ENCODE results near the gene MAP6D1.

MAP6D1 gene

DNA sequence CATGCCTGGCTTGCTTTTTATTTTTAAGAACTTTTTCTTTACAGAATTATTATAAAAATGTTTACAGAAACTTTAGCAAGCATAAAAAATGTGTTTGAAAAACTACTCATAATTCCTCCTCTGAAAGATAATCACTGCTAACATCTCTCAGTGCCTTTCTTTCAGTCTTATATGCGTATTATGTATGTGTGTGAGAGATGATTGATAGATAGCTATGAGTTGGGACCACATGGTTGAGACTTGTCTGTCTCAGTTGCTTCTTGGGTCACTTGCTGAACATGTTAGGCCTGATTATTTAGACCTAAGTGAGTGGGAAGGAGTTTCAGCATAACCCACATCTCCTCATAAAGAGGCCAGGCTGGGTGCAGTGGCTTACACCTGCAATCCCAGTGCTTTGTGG, 11.1 kb downstream of the MAP6D1 start:
- Mint-ChIP-seq H3K9me3 (no peaks in the 10 kb centered on the region), H3K36me3 (peaks cover 76% of the 10 kb centered on the region), H3K4me1 (peaks cover 27% of the 10 kb centered on the region), H3K4me3 (peak overlapping the region; percentile 36), H3K27ac (peak overlapping the region; percentile 84)
- DNase-seq (ENCODE audit: low spot score in 2 of 2) (no peak), ATAC-seq (peak; percentile 6)

DNA sequence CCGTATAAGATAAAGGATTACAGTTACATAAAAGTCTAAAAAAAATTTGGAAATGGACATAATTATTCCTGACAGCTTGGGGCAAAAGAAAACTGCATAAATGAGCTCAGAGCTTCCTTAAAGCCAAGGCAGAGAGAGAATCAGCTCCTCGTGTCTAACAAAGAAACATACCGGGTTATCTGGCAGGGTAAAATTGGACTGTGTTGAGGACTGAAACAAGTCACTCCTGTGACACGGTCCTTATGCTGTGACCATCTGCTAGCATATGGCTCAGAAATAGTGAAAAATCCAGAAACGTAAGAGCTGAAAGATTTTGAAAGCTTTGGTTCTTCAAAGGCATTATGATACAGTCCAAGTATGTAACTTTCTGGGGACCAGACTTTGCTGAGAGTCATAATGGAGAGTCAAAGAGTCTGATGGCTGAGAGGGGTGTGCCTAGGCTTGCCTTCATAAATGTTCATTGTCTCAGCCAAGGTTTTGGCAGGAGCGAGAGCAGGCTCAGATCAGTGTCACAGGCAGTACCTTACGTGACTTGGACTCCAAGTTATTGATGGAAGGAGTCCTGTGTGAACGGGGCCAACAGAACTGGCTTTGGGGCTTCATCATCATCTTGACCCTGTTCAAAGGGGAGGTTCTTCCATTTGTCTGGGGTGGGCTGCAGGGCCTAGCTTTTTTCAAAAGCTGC, 12.5 kb downstream of the MAP6D1 start:
- peaks cover 27% of the 10 kb centered on the region for H3K4me1 Mint-ChIP-seq
- H3K36me3 Mint-ChIP-seq: peaks cover 82% of the 10 kb centered on the region
- no peak for DNase-seq (ENCODE audit: low spot score in 2 of 2)
- H3K27ac Mint-ChIP-seq: peak overlapping the region; percentile 70
- no peak for ATAC-seq
- H3K9me3 Mint-ChIP-seq: no peaks in the 10 kb centered on the region
- H3K4me3 Mint-ChIP-seq: no peak overlapping the region

DNA sequence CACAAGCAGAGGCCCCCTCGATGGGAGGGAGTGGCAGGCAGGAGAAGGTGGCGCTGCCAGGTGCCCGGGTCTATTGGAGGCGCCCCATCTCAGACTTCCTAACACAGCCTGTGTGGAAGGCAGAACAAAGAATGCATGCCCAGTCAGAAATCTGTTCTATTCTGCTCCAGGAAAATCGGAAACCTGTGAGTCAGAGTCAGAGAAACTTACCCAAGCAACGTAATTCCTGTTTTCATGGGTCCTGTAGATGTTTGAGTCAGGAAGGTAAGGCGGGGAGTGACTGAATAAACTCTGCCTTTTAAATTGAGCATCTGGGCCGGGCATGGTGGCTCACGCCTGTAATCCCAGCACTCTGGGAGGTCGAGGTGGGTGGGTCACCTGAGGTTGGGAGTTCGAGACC, 13.7 kb downstream of the MAP6D1 start:
- Mint-ChIP-seq H3K4me3 (no peak overlapping the region), H3K9me3 (no peaks in the 10 kb centered on the region), H3K27ac (peak overlapping the region; percentile 70), H3K36me3 (peaks cover 84% of the 10 kb centered on the region), H3K4me1 (peaks cover 26% of the 10 kb centered on the region)
- ATAC-seq (no peak), DNase-seq (ENCODE audit: low spot score in 2 of 2) (no peak)

DNA sequence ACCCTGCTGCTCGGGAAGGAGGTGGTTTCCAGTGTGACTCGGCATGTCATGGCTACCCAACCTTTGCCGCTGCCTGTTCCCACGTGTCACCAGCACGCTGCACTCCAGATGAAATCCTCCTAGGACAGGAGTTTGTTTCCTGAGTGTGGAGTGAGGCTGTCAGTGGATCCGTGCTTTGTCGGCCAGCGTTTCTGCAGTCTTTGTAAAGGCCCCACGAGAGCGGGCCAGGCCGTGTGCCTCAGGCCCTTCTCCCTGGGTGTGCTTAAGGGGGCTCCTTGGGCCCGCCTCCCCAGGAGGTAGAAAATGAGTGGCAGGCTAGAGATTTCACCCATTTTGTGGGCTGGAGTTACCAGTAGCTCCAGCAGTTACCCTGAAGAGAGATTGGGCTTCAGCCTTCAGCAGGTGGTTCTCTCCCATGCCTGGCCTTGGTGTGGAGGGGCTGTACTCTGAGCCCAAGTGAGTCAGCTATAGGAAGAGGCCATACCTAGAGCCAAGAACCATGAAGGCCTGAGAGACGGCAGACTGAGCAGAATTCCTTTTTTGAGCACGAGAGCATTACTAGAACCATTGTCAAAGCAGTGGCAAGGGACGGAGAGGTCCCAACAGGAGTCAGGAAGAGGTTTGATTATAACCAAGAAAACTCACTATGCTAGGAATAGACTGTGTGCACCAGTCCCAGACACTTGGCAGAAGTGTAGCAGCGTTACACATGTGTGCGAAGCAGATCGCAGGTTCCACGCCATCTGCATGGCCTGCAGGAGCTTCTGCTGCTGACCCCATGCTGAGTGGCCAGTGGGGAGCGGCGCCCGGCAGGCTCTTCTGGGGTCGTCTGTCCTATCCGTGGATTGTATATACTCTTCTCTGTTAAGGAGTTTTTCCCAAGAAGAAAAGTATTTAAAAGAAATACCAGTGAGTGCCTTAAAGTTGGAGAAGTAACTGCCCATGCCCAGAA, 14.5 kb downstream of the MAP6D1 start:
- DNase-seq (ENCODE audit: low spot score in 2 of 2) (no peak), ATAC-seq (no peak)
- H3K4me3 Mint-ChIP-seq: no peak overlapping the region
- peaks cover 84% of the 10 kb centered on the region for H3K36me3 Mint-ChIP-seq
- H3K4me1 Mint-ChIP-seq: peaks cover 19% of the 10 kb centered on the region
- peak overlapping the region; percentile 70 for H3K27ac Mint-ChIP-seq
- no peaks in the 10 kb centered on the region for H3K9me3 Mint-ChIP-seq

DNA sequence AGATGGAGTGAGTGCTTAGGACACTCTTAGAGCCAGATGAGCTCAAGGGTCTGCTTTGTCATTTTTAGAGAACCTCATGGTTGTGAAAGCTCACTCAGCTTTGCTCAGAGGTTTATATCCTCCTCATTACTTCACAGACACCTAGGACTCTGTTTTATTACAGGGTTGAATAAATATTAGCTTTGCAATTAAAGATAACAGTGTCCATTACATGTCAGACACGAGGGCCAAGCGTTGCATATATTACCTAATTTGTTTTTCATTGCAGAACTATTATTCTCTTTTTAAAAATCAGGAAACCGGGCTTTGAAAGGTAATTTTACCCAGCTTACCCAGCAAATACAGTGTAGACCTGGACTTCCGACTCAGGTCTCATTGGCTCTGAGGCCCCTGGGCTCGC, 16.1 kb downstream of the MAP6D1 start:
- H3K4me1 Mint-ChIP-seq: peaks cover 3% of the 10 kb centered on the region
- no peak overlapping the region for H3K27ac Mint-ChIP-seq
- DNase-seq (ENCODE audit: low spot score in 2 of 2) (no peak), ATAC-seq (no peak)
- H3K9me3 Mint-ChIP-seq: no peaks in the 10 kb centered on the region
- H3K4me3 Mint-ChIP-seq: no peak overlapping the region
- H3K36me3 Mint-ChIP-seq: peaks cover 90% of the 10 kb centered on the region

DNA sequence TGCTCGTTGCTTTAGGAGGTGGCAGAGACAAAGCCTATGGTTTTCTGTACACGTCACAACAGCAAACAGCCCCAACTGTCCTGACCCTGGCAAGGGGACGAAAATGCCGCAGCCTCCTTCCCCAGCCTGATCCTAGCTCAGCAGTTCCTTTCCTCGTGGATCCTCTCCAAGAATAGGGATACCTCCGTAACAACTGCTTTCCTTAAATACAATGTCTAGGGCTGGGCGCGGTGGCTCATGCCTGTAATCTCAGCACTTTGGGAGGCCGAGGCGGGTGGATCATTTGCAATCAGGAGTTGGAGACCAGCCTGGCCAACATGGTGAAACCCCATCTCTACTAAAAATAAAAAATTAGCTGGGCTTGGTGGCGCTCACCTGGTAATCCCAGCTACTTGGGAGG, 17.0 kb downstream of the MAP6D1 start:
- ATAC-seq (no peak), DNase-seq (ENCODE audit: low spot score in 2 of 2) (no peak)

DNA sequence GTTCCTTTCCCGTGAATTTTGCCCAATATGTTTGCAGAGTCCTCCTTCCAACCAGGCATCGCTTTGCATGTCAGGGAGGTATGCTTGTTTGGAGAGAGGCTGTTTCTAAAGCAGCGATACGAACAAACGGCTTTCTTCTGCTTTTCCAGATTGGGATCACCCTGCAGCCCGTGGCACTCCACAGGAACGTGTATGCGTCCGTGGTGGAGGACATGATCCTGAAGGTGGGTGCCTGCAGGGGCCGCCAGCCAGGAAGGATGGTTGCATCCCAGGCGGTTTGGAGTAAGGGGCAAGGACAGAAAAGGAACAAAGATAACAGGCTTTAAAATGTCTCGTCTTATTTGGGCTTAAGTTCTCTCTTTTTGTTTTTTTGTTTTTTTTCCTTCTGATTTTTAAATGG, 17.5 kb downstream of the MAP6D1 start:
- peak overlapping the region; percentile 56 for H3K27ac Mint-ChIP-seq
- DNase-seq (ENCODE audit: low spot score in 2 of 2) (no peak), ATAC-seq (no peak)
- peaks cover 100% of the 10 kb centered on the region for H3K36me3 Mint-ChIP-seq
- H3K9me3 Mint-ChIP-seq: no peaks in the 10 kb centered on the region
- H3K4me1 Mint-ChIP-seq: no peaks in the 10 kb centered on the region
- no peak overlapping the region for H3K4me3 Mint-ChIP-seq

More for the DNA sequence above, 17.0 kb downstream of the MAP6D1 start:
- Mint-ChIP-seq H3K9me3 (no peaks in the 10 kb centered on the region), H3K4me3 (no peak overlapping the region), H3K27ac (peak overlapping the region; percentile 56), H3K36me3 (peaks cover 97% of the 10 kb centered on the region), H3K4me1 (no peaks in the 10 kb centered on the region)

DNA sequence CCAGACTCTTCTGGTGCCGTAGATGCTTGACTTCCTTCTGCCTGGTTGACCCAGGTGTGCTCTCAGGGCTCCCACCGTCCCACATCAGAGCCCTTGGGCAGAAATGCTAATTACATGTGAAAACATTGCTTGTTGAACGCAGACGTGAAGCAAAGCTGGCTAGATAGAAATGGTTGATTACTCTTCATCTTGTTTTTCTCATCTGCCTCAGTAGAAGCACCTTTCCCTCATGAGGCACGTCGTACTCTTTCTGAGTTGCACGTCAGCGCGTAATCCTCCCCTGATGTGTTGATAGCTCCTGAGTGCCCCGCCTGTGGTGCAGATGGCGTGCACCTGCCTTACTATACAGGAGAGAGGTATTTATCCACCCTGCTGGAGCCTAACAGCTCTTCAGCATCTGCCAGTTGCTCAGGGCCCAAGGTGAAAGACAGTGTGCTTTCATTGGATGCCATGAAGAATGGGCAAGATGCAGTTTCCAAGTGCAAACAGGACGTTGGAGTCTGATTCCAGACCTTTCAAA, 18.1 kb downstream of the MAP6D1 start:
- no peak for ATAC-seq
- Mint-ChIP-seq H3K9me3 (no peaks in the 10 kb centered on the region), H3K4me3 (no peak overlapping the region), H3K4me1 (no peaks in the 10 kb centered on the region), H3K36me3 (peaks cover 100% of the 10 kb centered on the region), H3K27ac (no peak overlapping the region)
- DNase-seq (ENCODE audit: low spot score in 2 of 2): no peak

DNA sequence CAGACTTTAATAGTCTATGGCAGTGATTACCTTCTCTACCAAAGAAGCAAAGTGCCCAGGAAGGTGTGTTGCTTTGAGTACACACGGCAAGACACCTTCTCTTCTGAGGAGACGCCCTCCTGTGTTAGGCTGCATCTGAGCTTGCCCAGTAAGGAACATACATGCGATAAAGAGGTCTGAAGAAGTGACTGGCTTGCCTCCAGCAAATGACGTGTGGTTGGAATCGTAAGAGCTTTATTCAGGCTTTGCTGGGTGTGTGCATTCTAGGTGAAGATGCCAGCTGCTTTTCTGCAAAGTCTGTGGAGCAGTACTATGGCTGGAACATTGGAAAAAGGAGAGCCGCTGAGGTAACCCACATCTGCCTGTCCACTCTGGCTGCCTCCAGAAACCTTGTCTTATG, 22.4 kb downstream of the MAP6D1 start:
- H3K4me1 Mint-ChIP-seq: no peaks in the 10 kb centered on the region
- no peak overlapping the region for H3K27ac Mint-ChIP-seq
- no peak for DNase-seq (ENCODE audit: low spot score in 2 of 2)
- ATAC-seq: no peak
- no peaks in the 10 kb centered on the region for H3K9me3 Mint-ChIP-seq
- no peak overlapping the region for H3K4me3 Mint-ChIP-seq
- peaks cover 100% of the 10 kb centered on the region for H3K36me3 Mint-ChIP-seq

DNA sequence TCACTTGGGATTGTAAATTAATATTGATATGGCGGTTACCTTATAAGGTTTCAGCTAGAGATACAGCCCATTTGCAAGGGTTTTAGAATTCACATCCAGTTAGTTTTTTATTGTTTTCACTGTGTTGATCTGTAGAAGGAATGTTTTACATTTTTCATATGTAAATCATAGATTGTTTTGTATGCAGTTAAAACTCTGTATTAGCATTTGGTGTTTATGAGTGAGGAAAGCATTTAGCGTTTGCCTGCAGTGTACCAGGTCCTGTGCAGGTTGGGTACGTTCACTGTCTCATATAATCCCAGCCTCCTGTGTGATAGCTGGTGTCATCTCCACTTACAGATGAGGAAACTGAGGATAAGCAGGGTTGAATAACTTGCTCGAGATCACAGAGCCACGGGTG, 23.8 kb downstream of the MAP6D1 start:
- H3K27ac Mint-ChIP-seq: no peak overlapping the region
- no peak for ATAC-seq
- no peaks in the 10 kb centered on the region for H3K9me3 Mint-ChIP-seq
- DNase-seq (ENCODE audit: low spot score in 2 of 2): no peak
- H3K36me3 Mint-ChIP-seq: peaks cover 100% of the 10 kb centered on the region
- H3K4me1 Mint-ChIP-seq: no peaks in the 10 kb centered on the region
- no peak overlapping the region for H3K4me3 Mint-ChIP-seq

DNA sequence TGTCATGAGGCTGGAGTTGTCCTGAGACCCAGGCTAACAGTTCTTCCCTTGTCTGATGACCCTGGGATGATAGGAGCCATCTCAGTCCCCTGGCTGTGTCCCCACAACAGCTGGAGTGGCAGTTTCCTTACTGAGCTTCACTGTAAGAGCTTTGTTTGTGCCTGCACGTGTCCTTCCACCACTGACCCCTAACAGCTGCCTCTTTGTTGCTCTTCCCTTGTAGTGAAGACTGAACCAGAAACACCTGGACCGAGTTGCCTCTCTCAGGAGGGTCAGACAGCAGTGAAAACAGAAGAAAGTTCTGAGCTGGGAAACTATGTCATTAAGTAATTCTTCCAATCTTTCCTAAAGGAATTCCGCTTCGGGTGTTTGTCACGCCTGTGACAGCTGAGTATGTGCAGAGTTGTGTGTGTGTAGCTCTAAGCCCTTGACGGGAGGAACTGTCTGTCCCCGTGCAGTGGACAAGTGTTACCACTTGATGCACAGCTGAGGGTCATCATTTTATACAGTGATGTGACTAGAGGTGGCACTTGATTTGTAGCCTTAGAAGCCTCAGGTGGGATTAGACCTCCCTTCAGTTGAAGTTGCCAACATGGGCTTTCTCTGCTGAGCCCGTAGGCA, 25.0 kb downstream of the MAP6D1 start:
- no peak for DNase-seq (ENCODE audit: low spot score in 2 of 2)
- H3K4me1 Mint-ChIP-seq: no peaks in the 10 kb centered on the region
- no peaks in the 10 kb centered on the region for H3K9me3 Mint-ChIP-seq
- no peak overlapping the region for H3K27ac Mint-ChIP-seq
- H3K36me3 Mint-ChIP-seq: peaks cover 100% of the 10 kb centered on the region
- no peak for ATAC-seq
- H3K4me3 Mint-ChIP-seq: no peak overlapping the region

DNA sequence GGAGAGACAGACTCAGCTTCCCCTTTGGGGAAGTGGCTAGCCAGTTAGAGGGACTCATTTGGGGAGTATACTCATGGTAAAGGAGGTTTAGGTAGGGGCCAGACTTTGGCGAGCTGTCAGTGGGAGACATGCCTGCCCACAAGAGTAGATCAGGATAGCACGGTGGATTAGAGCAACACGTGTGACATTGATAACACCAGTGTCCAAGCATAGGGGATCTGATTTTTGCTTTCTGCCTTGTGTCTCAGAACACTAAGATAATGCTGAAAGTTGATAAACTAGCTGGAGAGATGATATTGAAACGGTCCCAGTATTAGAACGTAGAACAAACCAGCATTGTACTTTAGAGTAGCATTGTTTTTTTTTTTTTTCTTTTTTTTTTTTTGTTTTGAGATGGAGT, 25.9 kb downstream of the MAP6D1 start:
- ATAC-seq (no peak), DNase-seq (ENCODE audit: low spot score in 2 of 2) (no peak)
- Mint-ChIP-seq H3K9me3 (no peaks in the 10 kb centered on the region), H3K4me1 (no peaks in the 10 kb centered on the region), H3K27ac (no peak overlapping the region), H3K4me3 (no peak overlapping the region), H3K36me3 (peaks cover 100% of the 10 kb centered on the region)

DNA sequence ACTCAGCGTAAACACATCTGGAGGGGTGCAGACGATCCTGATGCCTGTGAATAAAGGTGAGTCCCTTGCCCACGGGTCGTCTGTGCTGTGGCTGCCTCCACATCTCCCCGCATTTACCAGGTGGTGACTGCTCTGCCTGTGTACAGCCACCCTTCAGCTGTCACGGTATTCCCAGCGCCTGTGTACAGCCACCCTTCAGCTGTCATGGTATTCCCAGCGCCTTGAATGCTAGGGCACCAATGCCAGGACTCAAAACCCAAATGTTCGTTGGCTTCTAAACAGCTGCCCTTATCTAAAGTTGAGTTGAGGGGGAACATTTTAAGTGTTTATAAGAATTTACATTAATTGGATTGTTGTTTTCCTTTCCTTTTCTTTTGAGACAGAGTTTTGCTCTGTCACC, 27.4 kb downstream of the MAP6D1 start:
- Mint-ChIP-seq H3K4me3 (no peak overlapping the region), H3K9me3 (no peaks in the 10 kb centered on the region), H3K4me1 (no peaks in the 10 kb centered on the region), H3K27ac (peak overlapping the region; percentile 20), H3K36me3 (peaks cover 100% of the 10 kb centered on the region)
- no peak for DNase-seq (ENCODE audit: low spot score in 2 of 2)
- no peak for ATAC-seq

DNA sequence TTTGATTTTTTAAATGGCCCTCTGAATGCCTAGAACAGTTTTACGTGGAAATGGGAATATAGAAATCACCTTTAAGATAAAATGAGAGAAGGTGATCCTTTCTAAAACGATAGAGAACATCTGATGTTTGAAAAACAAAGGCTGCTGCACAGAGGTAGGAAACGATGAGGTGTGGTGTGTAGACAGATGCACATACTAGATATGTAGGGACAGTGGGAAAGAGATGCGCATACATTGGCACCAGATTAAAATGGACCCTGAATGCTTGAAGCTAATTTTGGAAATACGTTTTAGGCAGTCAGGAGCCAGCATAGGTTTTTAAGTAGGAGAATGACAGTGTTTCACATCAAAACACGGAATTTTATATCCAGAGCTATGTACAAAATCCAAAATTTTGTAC, 29.0 kb downstream of the MAP6D1 start:
- H3K9me3 Mint-ChIP-seq: no peaks in the 10 kb centered on the region
- no peak overlapping the region for H3K4me3 Mint-ChIP-seq
- ATAC-seq: no peak
- H3K27ac Mint-ChIP-seq: no peak overlapping the region
- DNase-seq (ENCODE audit: low spot score in 2 of 2): no peak
- no peaks in the 10 kb centered on the region for H3K4me1 Mint-ChIP-seq
- H3K36me3 Mint-ChIP-seq: peaks cover 100% of the 10 kb centered on the region

DNA sequence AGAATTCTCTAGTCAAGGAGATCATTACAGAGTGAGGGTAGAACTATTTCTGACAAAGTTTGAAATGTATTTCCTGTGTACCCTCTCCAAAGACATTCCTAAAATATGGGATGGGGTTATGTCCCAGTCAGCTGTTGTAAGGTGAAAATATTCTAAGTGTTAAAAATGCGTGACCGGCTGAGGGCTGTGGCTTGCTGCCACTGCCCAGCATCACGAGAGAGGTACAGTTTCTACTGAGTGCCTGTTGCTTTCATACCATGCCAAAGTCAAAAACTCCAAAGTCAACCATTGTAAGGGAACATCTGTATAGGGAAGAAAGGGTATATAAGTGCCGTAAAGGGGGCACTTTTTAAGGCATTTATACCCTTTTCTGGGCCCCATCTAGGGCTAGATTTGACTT, 30.9 kb downstream of the MAP6D1 start:
- Mint-ChIP-seq H3K4me3 (no peak overlapping the region), H3K27ac (no peak overlapping the region)

More for the DNA sequence above, 30.9 kb downstream of the MAP6D1 start:
- DNase-seq (ENCODE audit: low spot score in 2 of 2) (no peak), ATAC-seq (no peak)
- H3K4me1 Mint-ChIP-seq: no peaks in the 10 kb centered on the region
- no peaks in the 10 kb centered on the region for H3K9me3 Mint-ChIP-seq
- peaks cover 100% of the 10 kb centered on the region for H3K36me3 Mint-ChIP-seq

Data from stimulated activated effector memory CD8-positive, alpha-beta T cell treated with anti-CD3 and anti-CD28 coated beads, Interleukin-12 subunit alpha, Interleukin-12 subunit beta, amount 100 ng/mL, for 72 hours (primary cell).